ENCODE data around the gene PLXNA1. TPM values are rescaled to one million over a fixed set of nuclear protein-coding genes. Genes with fewer than 3 reads are reported as not detected.

PLXNA1 gene
- total RNA-seq, 3 donors from 2014 or later, result 11.8 to 19.3 (median 12.7) TPM

DNA sequence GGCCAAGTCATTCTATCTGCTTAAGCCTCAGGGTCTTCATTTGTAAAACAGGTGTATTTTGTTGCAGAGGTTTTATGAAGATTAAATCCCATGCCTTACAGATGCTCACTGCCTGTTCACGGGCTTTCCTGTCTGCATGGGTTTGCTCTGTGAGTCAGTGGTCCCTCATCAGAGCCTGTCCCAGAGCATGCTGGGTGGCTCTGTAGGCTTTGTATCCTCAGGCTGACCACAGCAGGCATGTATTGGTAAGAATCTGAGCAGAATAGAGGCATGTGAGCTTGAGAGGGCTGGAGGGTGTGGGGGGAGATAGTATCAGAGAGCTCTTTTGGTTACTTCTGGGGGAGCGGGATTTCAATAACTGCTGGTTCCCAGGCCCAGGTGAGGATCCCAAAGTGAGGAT lies 45.4 kb upstream of the PLXNA1 start:
- H3K36me3 ChIP-seq (ENCODE audit: low read depth), result no peaks in the 10 kb centered on the region
- H3K4me3 ChIP-seq, result no peak overlapping the region
- H3K4me1 ChIP-seq (ENCODE audit: low read depth), result peaks cover 7% of the 10 kb centered on the region
- ATAC-seq (no peak), DNase-seq (no peak)
- intact Hi-C loops (cut with DNase I, micrococcal nuclease), result no loop called here
- no peaks in the 10 kb centered on the region for H3K9me3 ChIP-seq
- TF ChIP-seq, protein P1, sequence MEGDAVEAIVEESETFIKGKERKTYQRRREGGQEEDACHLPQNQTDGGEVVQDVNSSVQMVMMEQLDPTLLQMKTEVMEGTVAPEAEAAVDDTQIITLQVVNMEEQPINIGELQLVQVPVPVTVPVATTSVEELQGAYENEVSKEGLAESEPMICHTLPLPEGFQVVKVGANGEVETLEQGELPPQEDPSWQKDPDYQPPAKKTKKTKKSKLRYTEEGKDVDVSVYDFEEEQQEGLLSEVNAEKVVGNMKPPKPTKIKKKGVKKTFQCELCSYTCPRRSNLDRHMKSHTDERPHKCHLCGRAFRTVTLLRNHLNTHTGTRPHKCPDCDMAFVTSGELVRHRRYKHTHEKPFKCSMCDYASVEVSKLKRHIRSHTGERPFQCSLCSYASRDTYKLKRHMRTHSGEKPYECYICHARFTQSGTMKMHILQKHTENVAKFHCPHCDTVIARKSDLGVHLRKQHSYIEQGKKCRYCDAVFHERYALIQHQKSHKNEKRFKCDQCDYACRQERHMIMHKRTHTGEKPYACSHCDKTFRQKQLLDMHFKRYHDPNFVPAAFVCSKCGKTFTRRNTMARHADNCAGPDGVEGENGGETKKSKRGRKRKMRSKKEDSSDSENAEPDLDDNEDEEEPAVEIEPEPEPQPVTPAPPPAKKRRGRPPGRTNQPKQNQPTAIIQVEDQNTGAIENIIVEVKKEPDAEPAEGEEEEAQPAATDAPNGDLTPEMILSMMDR (IDR thresholded peaks at IDR 0.05), result no peak

DNA sequence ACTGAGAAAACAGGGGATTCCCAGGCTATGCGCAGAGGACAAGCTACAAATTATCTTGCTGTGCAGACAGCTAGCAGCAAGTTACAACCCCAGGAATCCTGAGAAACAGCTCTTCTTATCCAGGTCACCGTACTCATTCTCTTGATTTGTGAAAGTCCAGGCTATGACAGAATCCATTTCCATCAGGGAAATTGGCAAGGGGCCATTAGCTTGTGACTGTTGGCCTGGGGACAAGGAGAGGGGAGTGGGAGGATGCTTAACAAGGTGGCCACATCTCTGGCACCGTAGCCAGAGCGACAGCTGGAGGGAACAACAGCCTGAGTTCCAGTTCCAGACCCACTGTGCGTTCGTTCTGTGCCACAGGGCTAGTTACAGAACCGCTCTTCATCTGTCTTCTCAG lies 44.9 kb upstream of the PLXNA1 start:
- intact Hi-C loops (cut with DNase I, micrococcal nuclease), result no loop called here
- TF ChIP-seq, protein P1 (IDR thresholded peaks at IDR 0.05), result no peak
- DNase-seq (no peak), ATAC-seq (no peak)
- Histone ChIP-seq H3K36me3 (ENCODE audit: low read depth) (no peaks in the 10 kb centered on the region), H3K9me3 (no peaks in the 10 kb centered on the region), H3K4me3 (no peak overlapping the region), H3K4me1 (ENCODE audit: low read depth) (peaks cover 7% of the 10 kb centered on the region)

DNA sequence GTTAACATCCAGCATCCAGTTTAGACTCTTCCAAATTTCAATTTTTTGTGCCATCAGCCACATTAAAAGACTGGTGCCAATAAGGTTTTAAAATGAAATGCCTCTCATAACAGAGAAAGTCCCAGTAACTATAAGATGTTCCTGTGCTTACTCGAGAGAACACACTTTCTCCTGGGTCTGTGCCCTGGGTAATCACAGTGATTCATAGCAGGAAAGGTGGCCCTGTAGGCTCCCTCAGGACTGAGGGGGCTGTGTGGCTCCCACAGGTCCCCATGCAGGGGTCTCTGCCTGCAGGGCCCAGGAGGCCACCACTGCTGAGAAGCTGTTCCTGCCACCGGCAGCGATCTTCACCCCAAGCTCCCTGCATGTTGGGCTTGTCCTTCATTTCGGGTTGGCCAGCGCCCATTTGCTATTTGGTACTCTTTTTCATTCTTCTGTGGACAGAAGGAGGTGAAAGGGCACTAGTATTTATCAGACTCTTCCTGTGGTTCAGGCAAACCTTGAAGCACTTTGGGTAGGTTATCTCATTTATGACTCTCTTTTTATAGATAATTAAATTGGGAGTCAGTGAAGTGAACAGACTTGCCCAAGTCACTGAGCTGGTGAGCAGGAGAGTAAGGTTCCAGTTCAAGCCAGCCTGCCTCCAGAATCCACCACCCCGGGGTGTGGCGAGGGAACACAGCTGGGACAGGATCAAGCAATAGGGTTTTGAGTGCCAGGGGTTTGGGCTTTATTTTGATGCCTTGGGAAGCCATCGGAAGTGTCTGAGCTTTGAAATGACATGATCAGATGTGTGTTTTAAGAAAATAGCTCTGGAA lies 44.2 kb upstream of the PLXNA1 start:
- Histone ChIP-seq H3K36me3 (ENCODE audit: low read depth) (no peaks in the 10 kb centered on the region), H3K4me3 (no peak overlapping the region), H3K9me3 (no peaks in the 10 kb centered on the region), H3K4me1 (ENCODE audit: low read depth) (peaks cover 7% of the 10 kb centered on the region)
- DNase-seq (peak in 1 of 3 donors; percentile 38), ATAC-seq (peak; percentile 86)
- intact Hi-C loops (cut with DNase I, micrococcal nuclease), result no loop called here
- TF ChIP-seq, protein P1 (IDR thresholded peaks at IDR 0.05), result no peak

DNA sequence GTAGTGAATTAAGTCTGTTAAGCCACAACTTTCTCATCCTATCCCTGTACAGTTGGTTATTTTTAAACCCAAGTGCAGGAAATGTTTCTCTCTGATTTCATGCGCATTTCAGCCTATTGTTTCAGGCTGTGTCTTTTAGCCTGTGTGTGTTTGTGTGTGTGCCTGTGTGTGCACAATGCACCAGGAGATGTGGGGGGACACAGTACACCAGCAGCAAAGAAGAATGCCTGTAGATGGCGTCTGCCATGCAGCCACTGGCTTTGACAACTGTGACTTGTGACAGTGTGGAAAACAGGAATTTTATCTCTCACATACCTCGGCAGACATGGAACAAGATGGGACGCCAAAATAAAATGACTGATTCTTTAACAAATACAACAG lies 43.6 kb upstream of the PLXNA1 start:
- peaks cover 7% of the 10 kb centered on the region for H3K4me1 ChIP-seq (ENCODE audit: low read depth)
- ATAC-seq (no peak), DNase-seq (no peak)
- intact Hi-C loops (cut with DNase I, micrococcal nuclease), result no loop called here
- H3K9me3 ChIP-seq, result no peaks in the 10 kb centered on the region
- no peak overlapping the region for H3K4me3 ChIP-seq
- TF ChIP-seq, protein P1 (IDR thresholded peaks at IDR 0.05), result no peak
- no peaks in the 10 kb centered on the region for H3K36me3 ChIP-seq (ENCODE audit: low read depth)

DNA sequence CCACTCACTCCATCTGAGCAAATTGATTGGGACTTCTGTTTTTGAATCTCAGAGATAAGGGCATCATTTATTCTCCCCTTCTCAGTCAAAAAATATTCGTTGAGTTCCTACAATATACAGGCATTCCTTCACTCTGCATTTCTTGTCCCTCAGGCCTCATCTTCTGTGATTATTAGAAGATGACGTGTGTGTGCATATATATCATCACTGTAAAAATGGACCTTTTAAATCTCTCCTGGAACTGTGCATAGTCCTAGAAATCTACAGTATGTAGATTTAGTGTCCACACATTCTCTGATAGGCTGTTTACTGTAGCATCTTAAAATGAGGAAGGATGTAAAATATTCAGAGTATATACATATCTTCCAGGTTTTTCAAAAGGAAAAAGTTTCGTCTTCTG lies 43.2 kb upstream of the PLXNA1 start:
- Histone ChIP-seq H3K9me3 (no peaks in the 10 kb centered on the region), H3K4me3 (no peak overlapping the region), H3K4me1 (ENCODE audit: low read depth) (peaks cover 7% of the 10 kb centered on the region), H3K36me3 (ENCODE audit: low read depth) (no peaks in the 10 kb centered on the region)
- TF ChIP-seq, protein P1 (IDR thresholded peaks at IDR 0.05), result no peak
- DNase-seq, result no peak
- intact Hi-C loops (cut with DNase I, micrococcal nuclease), result no loop called here
- no peak for ATAC-seq
